HCEC 1CT (cell line): ENCODE measurements around the gene SLC37A1.

ENCODE experiments used
- DNase-seq: peaks from one replicate; pipeline ENCODE4 v3.0.0-alpha.2; 2017

SLC37A1 gene

DNA sequence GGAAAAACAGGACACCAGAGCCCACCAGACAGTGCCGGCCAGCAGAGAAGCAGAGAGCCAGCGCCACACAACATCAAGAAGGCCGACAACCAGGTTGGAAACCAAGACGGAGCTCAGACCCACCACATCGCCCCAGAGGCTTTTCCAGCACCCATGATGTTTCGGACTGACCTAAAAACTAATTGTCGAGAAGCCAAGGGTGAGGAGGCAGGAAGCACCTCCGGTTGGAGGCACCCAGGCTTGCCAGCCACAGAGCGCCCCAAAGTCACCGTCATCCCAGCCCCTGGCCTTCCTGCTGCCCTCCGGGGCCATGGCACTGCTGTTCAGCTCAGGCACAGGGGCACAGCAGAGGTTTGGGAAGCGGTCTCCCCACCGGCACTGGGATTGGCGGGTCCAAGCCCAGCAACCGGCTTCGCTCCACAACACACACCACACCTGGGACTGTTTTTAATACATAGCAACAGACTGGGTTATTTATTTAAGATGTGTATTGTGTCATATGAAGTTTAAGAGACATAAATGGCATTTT, 67.2 kb downstream of the SLC37A1 start:
- no peak for DNase-seq

DNA sequence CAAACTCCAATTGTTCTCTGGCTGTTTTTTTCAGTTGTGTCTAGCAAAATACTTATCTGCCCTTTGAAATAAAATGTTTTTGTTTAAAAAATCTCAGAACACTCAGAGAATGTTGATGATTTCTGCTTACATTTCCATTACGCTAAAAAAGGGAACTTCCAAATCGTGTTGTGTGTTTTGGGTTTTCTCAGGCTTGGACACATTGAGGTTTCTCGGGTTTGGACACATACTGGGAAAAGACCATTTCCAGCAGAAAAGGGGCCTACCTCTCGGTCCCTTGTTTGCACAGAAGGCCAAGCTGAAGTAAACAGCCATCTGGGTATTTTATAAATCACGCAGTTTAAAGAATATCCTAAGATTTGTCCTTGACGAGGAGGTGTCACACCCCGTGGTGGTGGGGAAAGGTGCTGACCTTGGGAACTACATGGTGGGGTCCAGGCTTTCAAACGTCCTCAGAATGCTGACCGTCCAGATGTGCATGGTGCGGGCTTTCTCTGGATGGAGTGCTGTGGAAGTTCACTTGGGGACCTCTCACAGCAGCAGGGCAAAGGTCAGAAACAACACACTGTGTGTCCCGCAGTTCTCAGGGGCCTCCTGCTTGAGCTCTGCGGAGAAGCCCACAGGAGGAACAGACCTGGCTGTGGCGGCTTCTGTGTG, 67.8 kb downstream of the SLC37A1 start:
- DNase-seq: no peak

DNA sequence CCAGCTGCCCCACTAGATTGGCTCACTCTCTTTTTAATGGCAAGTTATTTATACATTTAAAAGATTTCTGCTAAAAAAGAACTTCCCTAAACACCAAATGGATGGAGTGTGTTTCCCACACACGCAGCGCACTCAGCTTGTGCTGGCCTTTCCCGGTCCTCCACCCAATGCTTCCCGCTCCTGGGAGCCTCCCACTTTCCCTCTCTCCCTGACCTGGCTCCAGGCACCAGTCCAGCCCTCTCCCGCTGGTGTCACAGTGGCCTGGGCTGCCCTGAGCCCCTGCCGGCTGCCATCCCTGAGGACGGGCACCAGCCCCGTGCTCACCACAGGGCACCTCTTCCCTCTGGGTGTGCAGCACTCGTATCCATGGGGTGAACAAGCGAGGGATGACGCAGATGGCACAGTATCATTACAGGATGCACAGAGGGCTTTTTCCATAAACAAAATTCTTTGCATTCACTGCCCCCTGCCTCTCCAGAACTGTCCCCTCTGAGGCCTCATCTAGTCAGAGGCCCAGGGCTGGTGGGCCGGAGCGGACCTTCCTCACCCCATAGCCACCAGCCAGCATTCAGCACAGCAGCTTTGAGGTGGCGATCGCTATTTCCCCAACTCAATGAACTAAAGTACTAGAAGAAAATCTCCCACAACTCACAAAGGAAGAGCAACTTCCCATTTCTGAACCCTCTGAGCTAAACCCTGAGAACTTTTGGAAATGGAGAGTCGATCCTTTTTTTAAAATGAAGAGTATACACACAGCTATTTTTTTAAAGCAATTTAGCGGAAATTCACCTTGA, 68.5 kb downstream of the SLC37A1 start:
- no peak for DNase-seq

DNA sequence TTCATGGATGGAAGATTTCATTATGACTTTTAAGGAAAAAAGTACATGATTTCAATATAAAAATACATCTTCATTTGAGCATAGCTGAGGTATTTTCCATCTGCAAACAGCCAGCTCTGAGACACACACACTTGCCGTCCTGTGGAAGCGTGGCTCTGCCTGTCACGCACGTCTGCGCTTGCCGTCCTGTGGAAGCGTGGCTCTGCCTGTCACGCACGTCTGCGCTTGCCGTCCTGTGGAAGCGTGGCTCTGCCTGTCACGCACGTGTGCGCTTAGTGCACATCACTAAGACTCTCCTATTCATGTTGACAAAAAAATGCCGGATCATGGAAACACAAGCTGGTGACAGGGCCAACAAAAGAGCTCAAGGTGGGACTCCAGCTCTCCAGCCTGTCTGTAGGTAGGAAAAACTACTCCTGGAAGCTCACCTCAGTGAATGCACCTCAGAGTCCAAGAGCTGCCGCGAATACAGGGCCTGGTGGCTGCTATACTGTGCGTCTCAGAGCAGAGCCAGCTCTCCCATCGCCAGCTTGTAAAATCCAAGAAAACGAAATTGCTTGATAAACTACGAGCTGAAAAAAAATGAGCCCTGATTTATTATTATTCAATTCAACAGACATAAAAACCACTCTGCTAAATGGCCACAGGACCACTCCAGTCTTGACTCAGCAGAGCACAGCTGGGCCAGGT, 69.3 kb downstream of the SLC37A1 start:
- no peak for DNase-seq

DNA sequence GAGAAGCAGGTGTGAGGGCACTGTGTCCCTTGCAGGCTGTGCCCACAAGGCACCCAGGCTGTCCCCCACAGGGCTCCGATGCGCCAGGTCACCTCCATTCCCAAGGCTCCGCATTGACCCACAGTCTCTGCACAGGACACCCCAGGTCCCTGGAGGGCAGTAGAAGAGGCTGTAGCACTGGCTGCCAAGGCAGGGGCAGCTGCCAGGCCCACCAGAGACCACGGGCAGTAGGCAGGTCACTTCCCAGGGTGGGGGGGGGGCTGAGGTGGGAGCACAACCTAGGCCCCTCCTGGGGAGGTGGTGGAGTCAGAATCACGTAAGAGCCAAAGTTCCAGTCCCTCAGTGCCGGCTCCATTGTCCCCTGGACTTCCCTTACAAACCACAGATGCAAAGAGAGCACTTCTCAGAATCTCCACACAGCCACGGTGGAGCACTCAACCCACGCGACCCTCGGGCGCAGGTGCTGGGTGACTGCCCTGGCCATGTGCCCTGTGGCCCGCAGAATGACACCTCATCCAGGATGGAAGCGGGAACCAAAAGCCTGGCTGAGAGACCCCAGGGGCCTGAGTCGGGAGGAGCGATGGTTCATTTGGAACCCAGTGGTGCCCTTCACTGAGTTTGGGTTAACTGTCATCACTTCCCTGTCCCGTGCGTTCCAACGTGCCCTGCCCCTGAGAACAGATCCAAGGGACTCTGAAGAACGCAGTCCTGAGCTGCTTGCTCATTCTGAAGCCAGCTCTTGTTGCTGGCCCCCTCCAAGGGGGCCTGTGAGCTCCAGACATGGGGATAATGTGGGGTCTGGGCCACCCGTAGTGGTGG, 70.0 kb downstream of the SLC37A1 start:
- DNase-seq: no peak

DNA sequence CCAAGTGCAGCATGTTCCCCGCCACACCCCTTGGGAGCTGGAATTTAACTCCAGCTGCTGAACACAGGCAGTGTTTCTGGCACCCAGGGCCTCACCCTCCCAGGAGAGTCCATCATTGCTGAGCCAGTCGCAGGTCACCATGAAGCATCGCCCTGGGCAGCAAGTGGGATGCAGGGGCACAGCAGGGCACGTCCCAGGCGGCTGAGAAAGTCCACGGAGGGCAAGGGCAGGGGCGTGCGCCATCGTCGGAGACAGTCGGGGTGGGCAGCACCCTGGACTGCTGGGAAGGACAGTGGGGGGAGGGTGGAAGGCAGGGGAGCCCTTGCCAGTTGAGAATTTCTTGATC, 70.6 kb downstream of the SLC37A1 start:
- no peak for DNase-seq

DNA sequence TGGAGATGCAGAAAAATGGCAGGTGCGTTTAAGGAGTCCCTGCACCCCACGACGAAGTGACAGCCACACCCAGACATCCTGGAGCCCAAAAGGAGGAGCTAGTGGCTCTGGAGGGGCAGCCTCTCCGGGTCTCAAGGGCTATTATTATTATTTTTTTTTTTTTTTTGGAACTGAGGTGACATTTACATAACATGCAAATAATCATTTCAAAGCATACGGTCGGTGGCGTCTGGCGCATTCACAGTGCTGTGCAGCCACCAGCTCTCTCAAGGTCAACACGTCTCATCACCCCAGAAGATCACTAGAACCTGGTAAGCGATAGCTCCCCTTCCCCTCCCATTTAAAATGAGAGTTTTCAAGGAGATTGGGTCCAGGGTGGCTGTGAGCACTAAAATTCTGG, 72.2 kb downstream of the SLC37A1 start:
- DNase-seq: no peak

DNA sequence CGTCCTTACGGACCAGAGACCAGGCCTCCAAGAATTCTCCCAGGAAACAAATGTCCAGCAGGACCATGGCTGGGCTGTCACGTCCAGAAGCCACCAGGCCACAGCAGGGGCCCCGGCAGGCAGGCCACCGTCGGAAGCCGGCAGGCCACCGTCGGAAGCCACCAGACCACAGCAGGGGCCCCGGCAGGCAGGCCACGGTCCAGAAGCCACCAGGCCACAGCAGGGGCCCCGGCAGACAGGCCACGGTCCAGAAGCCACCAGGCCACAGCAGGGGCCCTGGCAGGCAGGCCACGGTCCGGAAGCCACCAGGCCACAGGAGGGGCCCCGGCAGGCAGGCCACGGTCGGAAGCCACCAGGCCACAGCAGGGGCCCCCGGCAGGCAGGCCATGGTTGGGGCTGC, 72.8 kb downstream of the SLC37A1 start:
- DNase-seq: no peak

DNA sequence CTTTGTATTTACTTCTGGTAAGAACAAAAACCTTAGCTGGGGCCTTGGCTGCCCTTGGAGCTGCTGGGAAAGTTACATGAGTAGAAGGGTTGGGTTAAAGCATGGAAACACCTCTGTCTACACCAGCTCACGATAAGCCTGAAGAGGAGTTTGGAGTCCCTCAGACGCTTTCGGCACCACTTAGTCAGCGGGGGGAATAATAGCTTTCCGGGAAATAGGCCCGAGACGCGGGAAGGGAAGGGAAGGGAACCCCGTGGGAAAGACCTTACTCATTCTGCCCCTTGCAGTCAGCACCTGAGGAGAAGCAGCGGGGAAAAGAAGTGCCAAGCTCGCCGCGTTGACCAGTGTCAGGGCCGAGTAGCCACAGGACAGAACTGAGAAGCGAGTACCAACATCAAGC, 73.4 kb downstream of the SLC37A1 start:
- no peak for DNase-seq

DNA sequence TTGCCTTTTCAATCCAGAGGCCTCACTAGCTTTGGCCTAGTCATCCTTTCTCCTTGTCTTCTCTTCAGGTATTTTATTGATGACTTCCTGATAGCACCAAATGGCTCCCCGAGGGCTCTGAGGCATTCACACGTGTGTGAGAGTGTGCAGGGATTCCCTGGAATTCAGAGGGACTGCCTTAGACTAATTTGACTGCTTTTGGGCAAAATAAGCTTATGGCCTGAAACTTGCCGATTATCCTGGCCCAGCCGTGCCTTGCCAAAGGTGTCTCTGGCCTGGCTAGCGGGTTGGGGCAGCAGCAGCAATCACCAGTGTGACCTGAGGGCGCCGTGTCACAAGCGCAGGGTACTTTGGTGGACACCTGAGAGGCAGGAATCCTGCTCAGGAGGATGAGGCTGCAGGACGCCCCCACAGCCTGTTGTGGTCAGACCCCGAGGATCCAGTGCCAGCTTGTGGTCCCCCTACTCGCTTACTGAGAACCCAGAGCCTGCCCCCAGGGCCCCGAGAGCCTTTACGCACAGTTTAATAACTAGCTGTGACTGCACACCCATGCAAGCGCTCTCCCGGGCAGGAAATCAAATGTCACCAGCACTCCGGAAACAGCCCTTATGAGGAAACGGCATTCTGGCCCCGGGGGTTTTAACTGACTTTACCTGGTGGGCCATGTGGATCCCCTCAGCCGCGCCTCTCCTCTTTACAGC, 76.9 kb downstream of the SLC37A1 start:
- DNase-seq: no peak

DNA sequence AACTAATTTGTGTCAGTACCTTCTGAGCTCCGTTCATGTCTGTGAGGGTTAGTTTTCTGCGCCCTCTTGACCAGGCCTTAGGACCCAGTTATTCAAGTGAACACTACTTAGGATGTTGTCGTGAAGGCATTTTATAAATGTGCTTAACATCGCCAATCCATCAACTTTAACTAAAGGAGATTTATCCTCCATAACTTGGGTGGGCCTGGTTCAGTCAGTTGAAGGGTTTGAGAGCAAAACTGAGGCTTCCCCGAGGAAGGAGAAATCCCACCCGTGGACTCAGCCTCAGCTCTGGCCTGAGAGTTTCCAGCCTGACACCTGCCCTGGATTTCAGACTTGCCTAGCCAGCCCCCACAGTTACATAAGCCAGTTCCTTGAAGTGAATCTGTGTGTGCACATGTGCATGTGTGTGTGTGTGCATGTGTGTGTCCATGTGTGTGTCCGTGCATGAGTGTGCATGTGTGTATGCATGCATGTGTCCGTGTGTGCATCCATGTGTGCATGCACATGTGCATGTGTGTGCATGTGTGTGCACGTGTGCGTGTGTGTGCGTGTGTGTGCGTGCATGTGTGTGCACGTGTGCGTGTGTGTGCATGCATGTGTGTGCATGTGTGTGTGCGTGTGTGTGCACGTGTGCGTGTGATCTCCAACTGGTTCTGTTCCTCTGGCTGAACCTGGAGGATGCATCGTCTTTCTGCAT, 77.7 kb downstream of the SLC37A1 start:
- no peak for DNase-seq

DNA sequence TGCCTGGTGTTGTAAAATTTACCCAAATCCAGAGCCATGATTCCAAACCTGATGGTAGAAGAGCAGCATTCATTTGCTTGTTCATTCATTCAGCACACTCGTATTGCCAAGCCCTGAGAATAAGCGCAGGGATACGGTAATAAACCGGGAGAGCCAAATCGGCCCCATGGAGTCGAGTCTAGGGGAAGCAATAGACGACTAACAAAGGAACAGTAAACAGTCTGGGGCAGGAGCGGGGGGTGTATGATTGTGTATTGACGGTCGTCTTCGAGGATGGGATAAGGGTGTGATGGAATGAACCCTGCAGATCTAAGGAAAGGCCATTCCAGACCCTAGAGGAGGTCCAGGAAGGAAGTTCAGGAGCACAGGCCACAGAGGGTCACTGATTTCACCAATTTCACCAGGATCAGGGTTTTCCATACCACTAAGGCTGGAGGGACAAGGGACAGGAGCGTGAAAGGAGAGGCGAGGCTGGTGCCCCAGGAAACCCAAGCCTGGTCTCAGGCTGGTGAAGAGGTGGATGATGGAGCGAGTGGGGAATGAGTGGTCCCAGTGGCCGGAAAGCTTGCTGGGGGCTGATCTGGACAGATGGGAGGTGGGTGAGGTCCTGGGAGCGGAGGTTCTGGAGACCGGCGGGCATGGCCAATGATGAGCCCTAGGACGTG, 78.6 kb downstream of the SLC37A1 start:
- DNase-seq: no peak

DNA sequence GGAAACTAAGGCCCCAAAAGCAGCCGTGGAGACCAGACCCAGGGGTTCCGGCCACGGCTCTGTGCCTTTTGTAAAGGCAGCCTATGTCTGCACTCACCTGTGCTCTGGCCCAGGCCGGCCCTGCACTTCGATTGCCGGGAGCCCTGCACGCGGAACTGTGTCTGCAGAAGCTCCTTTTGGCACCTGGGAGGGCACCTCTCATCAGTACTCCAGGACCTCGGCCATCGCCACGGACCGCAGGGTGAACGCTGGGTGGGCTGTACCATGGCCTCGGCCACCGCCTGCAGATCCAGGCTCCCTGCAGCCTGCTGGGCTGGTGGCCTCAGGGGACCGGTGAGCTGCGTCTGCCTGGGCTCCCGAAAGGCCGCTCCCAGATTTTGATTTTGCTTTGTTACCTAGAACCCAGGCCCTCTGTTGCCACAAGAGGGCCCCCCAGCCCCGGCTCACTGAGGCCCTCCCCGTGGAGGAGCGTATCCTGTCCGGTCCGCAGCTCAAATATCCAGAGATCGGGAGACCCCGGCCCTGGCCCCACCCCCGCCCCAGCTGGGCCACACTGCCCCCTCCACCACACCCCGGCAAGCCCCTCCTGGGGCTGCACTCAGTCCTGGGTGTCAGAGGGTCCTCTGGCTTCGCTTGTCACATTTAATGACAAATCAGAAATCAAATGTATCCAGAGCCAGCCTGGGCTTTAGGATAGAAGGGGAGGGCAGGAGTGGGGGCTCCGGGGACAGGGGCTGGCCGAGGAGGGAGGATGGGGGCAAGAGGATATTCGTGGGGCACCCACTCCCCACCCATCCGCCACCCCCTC, 79.6 kb downstream of the SLC37A1 start:
- DNase-seq: no peak

DNA sequence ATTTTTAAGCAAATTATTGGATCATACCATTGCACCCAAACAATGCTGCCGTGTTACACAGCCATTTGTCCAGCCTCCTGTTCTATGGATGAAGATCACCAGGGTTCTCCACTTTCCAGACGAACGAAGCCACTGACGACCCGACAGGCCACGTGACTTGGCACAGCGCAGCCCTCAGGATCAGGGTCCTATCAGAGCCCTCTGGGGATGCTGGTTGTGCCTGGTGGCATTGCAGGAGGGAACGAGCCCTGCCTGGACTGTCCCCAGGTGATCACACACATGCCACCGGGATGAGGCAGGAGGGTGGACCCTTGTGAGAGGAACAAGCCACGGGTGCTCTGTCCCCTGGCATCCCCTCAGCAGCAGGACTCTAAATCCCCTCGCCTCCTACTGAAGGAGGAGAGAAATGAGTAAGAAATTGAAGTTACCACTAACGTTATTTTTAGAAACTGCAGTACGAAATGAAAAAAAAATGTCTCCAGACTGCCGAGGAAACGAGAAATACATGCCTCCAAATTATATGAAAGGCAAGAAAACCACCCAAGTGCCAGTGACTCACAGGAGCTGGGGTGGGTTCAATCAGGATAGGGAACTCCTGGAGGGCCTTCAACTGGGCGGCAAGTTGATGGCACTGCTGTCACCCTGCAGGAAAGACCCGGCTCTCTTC, 81.1 kb downstream of the SLC37A1 start:
- no peak for DNase-seq

DNA sequence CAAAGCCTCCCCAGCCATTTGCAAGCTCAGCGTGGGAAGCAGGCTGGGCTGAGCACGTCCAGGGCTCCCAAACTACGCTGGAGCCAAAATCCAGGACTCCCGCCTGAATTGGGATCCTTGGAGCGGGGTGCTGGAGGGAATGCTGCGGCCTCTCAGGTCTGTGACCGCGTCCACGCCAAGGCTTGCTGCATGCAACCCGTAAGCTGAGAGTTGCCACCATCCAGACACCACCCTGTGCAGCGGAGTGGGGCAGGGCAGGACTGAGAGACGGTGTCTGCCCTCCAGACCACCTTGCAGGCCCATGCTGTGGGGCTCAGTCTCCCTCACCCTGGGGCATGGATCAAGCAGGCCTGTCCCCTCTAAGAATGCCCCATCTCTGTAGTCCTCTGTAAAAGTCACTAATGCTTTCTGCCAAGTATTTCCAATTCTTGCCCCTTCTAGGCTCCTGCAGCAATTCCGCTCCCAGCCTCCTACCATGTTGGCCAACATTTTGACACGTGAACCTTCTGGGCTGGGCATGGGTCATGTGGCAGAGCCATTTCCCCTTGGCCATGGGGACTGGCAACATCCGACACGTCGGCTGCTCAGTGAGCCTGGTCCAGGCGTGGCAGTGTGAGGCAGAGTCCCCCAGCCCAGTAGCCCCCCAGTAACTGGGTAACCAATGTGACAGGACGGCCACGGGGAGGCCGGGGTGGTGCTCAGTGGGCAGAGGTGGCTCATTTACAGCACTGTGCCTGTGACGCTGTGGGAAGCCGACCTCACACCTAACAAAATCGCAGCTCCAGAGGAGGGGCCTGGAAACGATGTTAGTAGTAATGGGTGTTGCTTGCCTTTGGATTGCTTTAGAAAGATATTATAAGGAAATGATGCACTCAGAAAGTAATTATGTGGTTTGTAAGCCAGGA, 81.9 kb downstream of the SLC37A1 start:
- no peak for DNase-seq

DNA sequence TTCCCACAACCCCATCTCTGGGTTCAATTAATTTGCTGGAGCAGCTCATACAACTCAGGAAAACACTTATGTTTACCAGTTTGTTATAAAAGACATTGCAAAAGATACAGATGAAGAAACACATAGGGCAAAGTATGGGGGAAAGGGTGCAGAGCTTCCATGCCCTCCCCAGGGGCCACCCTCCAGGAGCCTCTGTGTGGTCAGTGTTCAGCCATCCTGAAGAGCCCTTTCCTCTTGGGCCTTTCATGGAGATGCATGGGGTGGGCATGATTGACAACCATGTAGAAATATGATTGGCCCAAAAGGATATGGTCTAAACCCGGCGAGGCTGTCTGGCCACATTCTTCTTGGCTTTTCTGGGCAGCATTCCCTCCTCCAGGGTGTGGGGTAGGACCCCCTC, 83.0 kb downstream of the SLC37A1 start:
- no peak for DNase-seq

DNA sequence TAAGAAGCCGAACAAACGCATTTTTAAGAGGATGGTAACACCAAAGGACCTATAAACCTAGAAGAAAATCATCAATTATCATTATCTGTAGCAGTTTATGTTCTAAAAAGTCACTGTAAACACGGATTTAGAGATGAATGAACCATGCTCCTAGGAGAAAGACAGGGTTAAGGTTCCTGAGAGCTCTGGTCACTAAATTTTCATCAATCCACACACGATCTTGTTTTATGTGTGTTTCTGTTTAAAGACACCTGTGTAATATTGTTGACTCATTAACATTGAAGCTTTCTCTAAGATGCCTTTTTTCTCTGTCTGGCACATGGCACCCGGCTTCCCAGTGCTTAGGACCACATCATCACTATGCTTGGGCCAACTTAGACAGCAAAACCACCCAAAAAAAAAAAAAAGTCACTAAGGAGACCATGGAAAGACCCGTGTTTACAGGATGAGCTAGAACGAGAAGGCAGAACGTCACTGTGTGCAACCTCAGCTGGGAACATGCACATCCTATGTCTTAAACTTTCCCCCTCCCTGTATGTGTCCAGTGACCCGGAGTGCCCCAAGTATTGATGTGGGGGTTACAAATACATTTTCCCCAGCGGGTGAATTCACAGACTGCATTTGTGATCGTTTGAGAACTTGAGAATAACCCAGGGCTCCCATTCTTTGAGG, 84.0 kb downstream of the SLC37A1 start:
- no peak for DNase-seq

DNA sequence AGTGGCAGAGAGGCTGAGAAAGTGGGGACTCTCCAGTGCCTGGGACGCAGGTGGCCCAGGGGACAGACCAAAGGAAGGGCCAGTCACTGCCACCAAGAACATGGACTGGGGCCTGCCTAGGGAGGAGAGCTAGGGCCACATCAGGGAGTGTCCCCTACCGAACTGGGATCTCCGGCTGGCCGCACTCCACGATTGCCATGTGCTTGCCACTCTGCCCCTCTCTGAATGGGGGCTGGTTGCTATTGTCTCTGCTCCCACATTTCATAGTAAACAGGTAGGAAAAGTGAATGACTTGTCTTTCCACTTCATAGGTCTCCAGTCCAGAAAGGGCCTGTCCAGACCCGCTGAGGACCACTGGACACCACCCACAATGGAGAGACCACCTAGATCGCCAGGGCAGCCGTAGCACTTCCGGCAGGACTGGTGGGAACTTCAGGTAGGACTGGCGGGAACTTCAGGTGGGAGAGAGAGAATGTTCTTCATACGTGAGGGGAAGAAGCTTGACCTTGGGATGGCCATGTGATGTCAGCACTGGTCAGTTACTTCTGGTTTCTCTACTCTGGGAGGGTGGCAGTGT, 84.6 kb downstream of the SLC37A1 start:
- no peak for DNase-seq
